HCT116 (cell line): Measurements from ENCODE around the gene WNT2.

Experiments used
- CEBPB ChIP-seq: IDR thresholded peaks from 2 replicates; pipeline ENCODE4 v1.6.1; 2012; ENCODE audit warnings: low read depth
- CTCF ChIP-seq, 3 experiments: fragments of 200-600 bp in 1 of 3; sonication (generic) in 1 of 3; IDR thresholded peaks in 2 of 3; conservative IDR thresholded peaks in 1 of 3; 2 replicates each; pipeline ENCODE4 v1.5.1; 2012 to 2017; ENCODE audit warnings: low read depth in 2 of 3, low read length in 2 of 3, antibody characterized with exemption in 1 of 3, borderline replicate concordance in 1 of 3, control low read depth in 1 of 3, mild to moderate bottlenecking in 1 of 3, mixed read lengths in 1 of 3, mixed run types in 1 of 3, moderate library complexity in 1 of 3; ENCODE audit not compliant: insufficient read depth in 1 of 3
- EZH2 ChIP-seq: fragments of 200-600 bp; sonication (generic); IDR thresholded peaks from 2 replicates; pipeline ENCODE4 v1.6.1; 2017; ENCODE audit warnings: antibody characterized with exemption, mixed run types
- MAX ChIP-seq: IDR thresholded peaks from 2 replicates; pipeline ENCODE4 v1.6.1; 2012
- POLR2A ChIP-seq: IDR thresholded peaks from 2 replicates; pipeline ENCODE4 v1.7.0; 2011; ENCODE audit warnings: borderline replicate concordance; ENCODE audit not compliant: insufficient read depth, insufficient read length; ENCODE audit errors: extremely low read depth
- POLR2AphosphoS5 ChIP-seq: IDR thresholded peaks from 2 replicates; pipeline ENCODE4 v1.6.1; 2011; ENCODE audit warnings: mild to moderate bottlenecking, low read depth, low read length, moderate library complexity
- RAD21 ChIP-seq: IDR thresholded peaks from 2 replicates; pipeline ENCODE4 v1.6.1; 2012; ENCODE audit warnings: low read depth, mild to moderate bottlenecking
- REST ChIP-seq: IDR thresholded peaks from 2 replicates; pipeline ENCODE4 v1.6.1; 2012; ENCODE audit warnings: low read depth
- SIN3A ChIP-seq: IDR thresholded peaks from 2 replicates; pipeline ENCODE4 v1.6.1; 2012; ENCODE audit warnings: low read depth
- SP1 ChIP-seq: IDR thresholded peaks from 2 replicates; pipeline ENCODE4 v1.6.1; 2012; ENCODE audit warnings: low read depth
- YY1 ChIP-seq: IDR thresholded peaks from 2 replicates; pipeline ENCODE4 v1.6.1; 2011; ENCODE audit warnings: low read length, low read depth, moderate library complexity, mild to moderate bottlenecking; ENCODE audit not compliant: insufficient replicate concordance; ENCODE audit errors: extremely low read depth
- ZFX ChIP-seq: fragments of 450-650 bp; IDR thresholded peaks from 2 replicates; pipeline ENCODE4 v1.6.1; 2017
- ZNF274 ChIP-seq: fragments of 200-500 bp; sonication (Bioruptor generic); IDR thresholded peaks from 2 replicates; pipeline ENCODE4 v1.6.1; 2014; ENCODE audit warnings: mild to moderate bottlenecking, low read depth, low read length, inconsistent platforms

GRCh38 chr7:117248829-117249228 lies 74.0 kb downstream of the WNT2 start:
- no peak for TF ChIP-seq ZFX
- no peak for TF ChIP-seq CTCF (IDR thresholded peaks at IDR 0.05 in 2 of 3, conservative IDR thresholded peaks at IDR 0.05 in 1 of 3; ENCODE audit: borderline replicate concordance in 1 of 3, insufficient read depth in 1 of 3, low read depth in 2 of 3, low read length in 2 of 3)
- no peak for TF ChIP-seq SP1
- TF ChIP-seq CEBPB: no peak
- no peak for TF ChIP-seq MAX
- no peak for TF ChIP-seq POLR2A
- TF ChIP-seq RAD21: no peak
- no peak for TF ChIP-seq EZH2
- no peak for TF ChIP-seq SIN3A
- TF ChIP-seq ZNF274: no peak
- no peak for TF ChIP-seq POLR2AphosphoS5
- TF ChIP-seq YY1: no peak
- TF ChIP-seq REST: no peak
